Fibroblast of skin of abdomen (primary cell): ENCODE results near the gene APOL6.
"Not testable (repeated sequence)": the region's sequence is repeated elsewhere in the genome, so short reads cannot be mapped to it uniquely, and the experiment has no call there.

Source experiments
- DNase-seq: peaks from one replicate; pipeline ENCODE4 v3.0.0-alpha.2; 2013

Gene APOL6

GRCh38 chr22:35679492-35679891 lies 31.2 kb downstream of the APOL6 start:
- not testable (repeated sequence) for DNase-seq

DNA sequence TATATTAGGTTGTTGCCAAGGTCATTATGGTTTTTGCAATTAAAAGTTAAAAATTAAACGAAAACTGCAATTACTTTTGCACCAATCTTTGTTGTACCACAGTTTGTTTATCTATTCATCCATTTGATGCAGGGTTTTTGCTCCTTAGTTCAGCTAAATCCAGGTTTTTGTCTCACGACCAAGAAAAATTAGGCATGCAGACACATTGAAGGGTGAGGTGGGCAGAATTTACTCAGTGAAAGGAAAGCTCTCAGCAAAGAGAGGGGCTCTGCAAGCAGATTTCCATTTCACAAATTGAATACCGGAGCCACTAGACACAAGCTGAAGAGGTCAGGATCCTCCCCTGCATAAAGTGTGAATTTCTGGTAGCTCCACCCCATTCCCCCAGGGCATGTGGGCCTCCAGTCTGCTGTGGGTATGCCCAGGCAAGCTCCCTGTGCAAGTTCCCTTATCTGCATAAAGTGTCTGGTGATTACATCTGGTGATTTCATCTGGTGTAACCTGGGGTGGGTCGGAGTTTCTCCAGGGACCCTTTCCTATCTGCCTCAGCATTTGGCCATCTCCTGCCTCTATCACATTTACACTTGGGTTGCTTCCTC lies 33.3 kb downstream of the APOL6 start:
- DNase-seq, result no peak

DNA sequence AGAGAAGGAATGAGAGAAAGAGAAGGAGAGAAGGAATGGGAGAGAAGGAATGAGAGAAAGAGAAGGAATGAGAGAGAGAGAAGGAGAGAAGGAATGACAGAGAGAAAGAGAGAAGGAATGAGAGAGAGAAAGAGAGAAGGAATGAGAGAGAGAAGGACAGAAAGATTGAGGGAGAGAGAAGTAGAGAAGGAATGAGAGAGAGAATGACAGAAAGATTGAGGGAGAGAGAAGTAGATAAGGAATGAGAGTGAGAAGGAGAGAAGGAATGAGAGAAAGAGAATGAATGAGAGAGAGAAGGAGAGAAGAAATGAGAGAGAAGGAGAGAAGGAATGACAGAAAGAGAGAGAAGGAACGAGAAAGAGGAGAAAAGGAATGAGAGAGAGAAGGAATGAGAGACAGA lies 35.3 kb downstream of the APOL6 start:
- DNase-seq, result no peak

DNA sequence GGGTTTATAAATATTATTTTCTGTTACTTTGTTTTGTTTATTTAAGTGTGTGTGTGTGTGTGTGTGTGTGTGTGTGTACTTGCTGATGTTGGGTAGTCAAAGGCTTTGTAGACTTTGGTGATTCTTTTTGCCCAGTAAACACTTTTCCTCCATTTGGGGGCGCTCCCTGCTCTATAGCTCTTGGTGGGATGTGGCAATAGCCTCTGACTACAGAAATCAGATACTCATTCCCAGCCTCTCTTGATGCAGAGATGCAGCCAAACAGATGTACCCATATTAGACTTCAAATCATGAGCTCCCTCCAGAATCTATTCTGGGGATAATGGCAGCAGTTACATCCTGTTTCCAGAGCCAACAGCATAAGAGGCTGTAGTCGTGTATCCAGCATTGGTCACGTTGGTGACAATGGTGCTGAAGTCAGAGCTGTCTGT lies 36.0 kb downstream of the APOL6 start:
- peak; percentile 38 for DNase-seq

GRCh38 chr22:35684732-35685131 lies 36.5 kb downstream of the APOL6 start:
- no peak for DNase-seq

DNA sequence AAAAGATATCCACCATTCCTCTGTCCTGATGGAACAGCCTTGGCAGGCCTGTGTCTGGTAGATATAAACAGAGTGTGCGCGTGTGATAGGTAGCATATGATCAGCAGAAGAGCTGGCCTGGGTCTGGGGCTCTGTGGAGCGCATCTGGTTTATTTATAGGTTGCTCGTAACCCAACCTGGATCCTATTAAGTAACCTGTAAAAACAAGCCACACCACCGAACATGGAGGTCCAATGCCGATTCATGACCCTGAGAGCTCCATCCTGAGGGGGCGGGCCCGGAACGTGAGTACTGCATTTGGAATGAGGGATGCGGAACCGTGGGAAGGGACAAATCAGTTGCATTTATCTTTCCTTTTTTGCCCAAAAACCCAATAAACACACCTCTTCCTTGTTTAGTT lies 37.5 kb downstream of the APOL6 start:
- no peak for DNase-seq

- no peak for DNase-seq
These were observed 38.1 kb downstream of the APOL6 start for GRCh38 chr22:35686298-35686697.

DNA sequence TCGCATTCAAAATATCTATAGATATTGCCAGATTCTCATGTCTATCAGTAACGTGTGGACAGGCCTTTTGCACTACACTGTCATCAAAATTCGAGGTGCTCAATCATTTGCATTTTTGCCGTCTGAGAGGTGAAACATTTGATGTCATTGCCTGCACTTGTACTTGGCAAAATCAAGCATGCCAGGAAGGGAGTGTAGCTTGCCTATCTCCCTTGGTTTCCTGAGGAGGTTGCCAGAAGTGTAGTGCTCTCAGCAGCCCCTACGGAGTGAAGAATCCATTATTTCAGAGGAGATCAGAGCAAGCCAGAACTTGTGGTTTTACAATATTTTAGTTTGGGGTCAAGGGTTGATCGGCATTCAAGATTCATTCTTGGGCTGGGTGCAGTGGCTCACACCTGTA lies 39.2 kb downstream of the APOL6 start:
- no peak for DNase-seq

GRCh38 chr22:35688913-35689675 lies 40.8 kb downstream of the APOL6 start:
- DNase-seq, result no peak

DNA sequence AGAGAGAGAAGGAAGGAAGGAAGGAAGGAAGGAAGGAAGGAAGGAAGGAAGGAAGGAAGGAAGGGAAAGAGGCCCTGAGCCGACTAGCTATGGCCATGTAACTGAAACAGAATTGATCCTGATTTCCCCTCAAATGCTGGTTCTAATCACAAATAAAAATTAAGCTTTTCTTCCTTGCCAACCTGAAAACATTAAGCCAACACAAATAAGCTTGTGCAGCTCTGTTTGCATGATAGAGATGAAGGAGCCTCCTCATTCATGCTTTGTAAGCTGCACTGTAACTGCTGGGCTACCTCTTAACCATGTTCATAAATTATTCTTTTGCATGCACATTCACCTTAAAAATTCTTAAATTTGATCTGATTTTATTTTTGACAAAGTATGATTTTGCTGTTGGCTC lies 41.8 kb downstream of the APOL6 start:
- no peak for DNase-seq

GRCh38 chr22:35695202-35695601 lies 47.0 kb downstream of the APOL6 start:
- DNase-seq, result no peak

DNA sequence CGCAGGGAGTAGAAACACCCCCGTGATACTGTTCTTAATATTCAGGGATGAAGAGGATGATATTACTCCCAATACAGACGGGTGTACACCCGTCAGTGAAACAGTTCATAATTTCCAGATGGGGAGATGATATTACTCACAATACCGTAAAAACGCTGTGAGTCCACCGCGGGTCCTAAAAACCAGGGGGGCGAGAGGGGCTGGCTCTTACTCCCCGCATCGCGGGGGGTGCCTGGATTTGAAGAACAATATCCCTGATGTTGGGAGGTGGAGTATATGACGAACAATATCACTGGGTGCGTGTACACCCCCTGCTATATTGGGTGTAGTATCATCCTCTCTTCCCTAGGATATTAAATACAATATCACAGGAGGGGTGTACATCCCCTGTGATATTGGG lies 48.9 kb downstream of the APOL6 start:
- DNase-seq, result no peak

- not testable (repeated sequence) for DNase-seq
These were observed 51.6 kb downstream of the APOL6 start for GRCh38 chr22:35699852-35700251.

DNA sequence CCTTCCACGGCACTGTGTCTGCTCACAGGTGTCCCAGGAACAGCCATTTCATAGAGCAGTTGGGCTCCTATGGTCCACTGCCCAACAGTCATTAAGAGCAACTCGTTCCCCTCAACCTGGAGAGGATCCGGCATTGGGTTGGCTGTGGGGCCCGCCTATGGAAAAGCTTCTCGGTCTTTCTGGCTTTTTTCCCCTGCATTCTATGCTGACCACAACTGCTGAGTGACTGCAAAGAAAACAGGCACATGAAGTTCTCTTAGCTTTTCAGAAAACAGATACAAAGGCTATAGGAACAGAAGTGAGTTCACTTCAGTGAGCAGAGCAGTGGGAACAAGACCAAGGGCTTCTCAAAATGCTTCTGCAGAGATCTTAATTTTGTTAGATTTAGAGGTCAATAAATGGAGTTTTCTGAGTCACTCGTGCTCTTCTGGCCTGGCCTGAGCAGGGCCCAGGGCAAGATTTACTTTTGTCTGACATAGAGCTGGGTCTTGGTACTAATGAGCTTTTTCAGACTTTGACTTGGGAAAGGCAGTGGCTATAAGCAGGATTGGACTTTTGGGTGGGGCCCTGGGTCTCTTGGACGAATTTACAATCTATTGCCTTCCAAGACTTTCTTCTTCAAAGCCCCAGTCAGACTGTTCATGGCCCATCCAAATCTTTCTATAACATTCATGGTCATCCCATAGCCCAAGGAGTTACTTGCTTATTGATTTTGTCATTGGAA lies 55.8 kb downstream of the APOL6 start:
- no peak for DNase-seq

DNA sequence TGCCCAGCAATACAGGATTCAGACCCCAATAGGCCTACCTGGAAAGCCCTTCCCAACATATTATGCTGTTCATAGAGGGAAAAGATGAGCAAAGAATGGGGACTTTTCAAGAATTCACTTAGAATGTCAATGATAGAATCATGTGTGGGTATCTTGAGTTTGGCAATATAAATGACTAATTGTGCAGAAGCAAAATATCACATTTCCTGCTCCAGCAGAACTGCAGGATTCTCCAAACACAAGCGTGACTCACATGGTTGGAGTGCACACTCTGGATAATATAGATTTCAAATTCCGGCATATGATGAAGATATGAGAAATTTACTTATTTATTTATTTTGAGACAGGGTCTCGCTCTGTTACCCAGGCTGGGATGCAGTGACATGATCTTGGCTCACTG lies 56.9 kb downstream of the APOL6 start:
- peak; percentile 86 for DNase-seq

DNA sequence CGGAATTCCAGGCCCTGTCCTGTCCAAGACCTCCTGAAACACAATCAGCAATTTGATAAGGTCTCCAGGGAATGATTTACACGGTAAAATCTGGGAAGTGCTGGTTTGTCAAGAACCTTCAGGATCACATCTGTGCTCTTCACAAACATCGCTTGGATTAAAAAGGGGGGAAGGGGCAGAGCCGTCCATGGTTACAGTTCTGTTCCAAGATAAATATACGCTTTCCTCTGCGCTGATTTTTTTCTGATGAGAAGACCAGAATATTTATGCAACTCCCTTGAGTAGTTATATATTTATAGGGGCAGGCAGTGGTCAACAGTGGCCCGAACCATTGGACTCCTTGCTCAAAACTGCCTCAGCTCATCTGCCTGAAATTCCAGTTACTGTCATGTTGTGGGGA lies 60.2 kb downstream of the APOL6 start:
- DNase-seq, result peak; percentile 9

GRCh38 chr22:35708917-35709316 lies 60.7 kb downstream of the APOL6 start:
- no peak for DNase-seq

DNA sequence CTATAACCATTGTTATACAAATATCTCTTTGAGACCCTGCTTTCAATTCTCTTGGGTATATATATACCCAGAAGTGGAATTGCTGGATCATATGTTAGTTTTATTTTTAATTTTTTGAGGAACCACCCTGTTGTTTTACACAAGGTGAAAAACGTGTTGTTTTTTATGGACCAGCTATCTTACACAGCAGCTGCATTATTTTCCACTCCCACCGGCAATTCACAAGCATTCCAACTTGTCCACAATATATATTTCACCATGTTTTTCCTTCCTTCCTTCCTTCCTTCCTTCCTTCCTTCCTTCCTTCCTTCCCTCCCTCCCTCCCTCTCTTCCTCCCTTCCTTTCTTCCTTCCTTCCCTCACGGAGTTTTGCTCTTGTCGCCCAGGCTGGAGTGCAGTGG lies 63.1 kb downstream of the APOL6 start:
- no peak for DNase-seq

DNA sequence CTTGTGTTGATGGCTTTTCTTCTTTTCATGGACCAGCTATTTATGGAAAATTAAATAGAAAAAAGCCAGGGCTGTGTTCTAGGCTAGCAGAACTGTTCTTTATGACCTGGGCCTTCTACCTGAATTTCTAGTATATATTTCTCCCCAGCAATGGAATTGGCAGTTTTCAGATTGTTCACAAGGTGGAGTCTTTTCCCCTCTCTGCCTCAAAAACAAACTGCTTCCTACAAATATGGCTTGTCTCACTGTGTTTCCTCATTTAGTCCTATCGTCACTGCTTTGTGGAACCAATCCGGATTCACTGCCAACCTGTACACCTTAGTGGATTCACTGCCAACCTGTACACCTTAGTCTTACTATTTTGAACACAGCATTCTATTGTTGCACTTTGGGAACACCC lies 64.4 kb downstream of the APOL6 start:
- DNase-seq, result no peak

DNA sequence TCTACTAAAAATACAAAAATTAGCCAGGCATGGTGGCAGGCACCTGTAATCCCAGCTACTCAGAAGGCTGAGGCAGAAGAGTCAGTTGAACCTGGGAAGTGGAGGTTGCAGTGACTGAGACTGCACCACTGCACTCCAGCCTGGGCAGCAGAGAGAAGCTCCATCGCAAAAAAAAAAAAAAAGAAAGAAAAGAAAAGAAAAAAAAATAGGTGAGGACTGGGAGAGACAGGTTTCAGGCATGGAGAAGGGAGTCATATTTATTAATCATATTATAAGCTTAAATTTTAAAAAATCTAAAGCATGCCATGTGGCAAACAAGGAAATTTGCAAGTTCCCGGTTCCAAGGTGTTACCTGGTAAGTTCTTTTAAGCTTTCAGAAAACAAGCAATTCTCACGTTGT lies 69.3 kb downstream of the APOL6 start, which contains the start of gene APOL5:
APOL5 (plus strand) TSS at position 301 of the 400 bp plus-strand sequence; CDS start at position 301, 0 bp downstream.
- DNase-seq, result no peak
